GM12873 (cell line): ENCODE results near the gene USP11.

Experiments
- CTCF ChIP-seq: IDR thresholded peaks from 2 replicates; pipeline ENCODE4 v1.5.1; 2012; ENCODE audit warnings: low read depth, mild to moderate bottlenecking, moderate library complexity, low read length, control low read depth; ENCODE audit not compliant: insufficient read depth; ENCODE audit errors: missing control alignments

Gene USP11

GRCh38 chrX:47234583-47234982 is 1.8 kb downstream of the USP11 start:
- TF ChIP-seq CTCF = no peak

DNA sequence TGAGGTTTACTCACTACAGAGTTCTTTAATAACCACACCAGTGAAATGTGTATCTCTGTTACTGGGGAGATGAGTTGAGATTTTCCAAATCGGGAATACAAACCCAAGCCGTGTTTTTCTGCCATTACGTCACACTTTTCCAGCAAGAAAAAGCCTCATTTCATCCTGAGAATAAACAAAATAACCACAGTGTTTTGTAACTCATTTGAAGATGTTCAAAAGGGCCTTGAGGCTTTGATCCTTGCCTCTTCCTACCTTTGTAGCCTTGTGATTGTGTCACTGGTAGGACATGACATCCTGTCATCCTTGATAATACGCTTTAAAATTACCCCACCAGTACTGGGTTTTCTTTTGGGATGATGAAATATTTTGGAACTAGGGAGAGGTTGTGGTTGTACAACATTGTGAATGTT is 2.9 kb downstream of the USP11 start:
- no peak for TF ChIP-seq CTCF

- no peak for TF ChIP-seq CTCF
These were observed 6.4 kb downstream of the USP11 start for GRCh38 chrX:47239199-47239598.

- TF ChIP-seq CTCF = no peak
These were observed 7.2 kb downstream of the USP11 start for GRCh38 chrX:47239898-47240545.

- no peak for TF ChIP-seq CTCF
These were observed 7.8 kb downstream of the USP11 start for GRCh38 chrX:47240619-47241018.

DNA sequence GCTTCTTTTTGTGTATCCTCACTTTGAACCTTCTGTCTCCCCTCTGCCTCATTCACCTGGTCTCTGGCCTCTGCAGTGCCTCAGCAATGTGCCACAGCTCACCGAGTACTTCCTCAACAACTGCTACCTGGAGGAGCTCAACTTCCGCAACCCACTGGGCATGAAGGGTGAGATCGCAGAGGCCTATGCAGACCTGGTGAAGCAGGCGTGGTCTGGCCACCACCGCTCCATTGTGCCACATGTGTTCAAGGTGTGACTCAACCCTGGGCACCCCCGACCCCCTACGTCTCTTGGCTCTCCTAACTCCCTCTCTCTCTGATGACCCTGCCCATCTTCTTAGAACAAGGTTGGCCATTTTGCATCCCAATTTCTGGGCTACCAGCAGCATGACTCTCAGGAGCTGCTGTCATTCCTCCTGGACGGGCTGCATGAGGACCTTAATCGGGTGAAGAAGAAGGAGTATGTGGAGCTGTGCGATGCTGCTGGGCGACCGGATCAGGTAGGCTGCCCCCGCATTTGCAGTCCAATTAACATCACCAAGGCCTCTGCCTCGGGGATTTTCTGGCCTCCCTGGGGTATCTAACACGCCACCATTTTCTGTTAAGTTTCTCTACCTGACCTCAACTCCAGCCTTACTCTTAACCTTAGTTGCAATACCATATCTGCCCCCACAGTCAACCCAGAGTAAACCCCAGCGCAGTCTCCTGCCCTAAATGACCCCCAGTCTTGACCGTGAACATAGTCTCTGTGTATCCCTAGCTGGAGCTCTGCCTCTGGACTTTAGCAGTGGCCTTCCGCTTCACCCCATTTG is 8.6 kb downstream of the USP11 start:
- no peak for TF ChIP-seq CTCF

GRCh38 chrX:47242321-47242720 is 9.5 kb downstream of the USP11 start:
- no peak for TF ChIP-seq CTCF
